ENCODE data around the gene TPT1.

The TPT1 gene

GRCh38 chr13:45333977-45334922, 6.7 kb downstream of the TPT1 start:
- DNase-seq (ENCODE audit: low read depth) = no peak

DNA sequence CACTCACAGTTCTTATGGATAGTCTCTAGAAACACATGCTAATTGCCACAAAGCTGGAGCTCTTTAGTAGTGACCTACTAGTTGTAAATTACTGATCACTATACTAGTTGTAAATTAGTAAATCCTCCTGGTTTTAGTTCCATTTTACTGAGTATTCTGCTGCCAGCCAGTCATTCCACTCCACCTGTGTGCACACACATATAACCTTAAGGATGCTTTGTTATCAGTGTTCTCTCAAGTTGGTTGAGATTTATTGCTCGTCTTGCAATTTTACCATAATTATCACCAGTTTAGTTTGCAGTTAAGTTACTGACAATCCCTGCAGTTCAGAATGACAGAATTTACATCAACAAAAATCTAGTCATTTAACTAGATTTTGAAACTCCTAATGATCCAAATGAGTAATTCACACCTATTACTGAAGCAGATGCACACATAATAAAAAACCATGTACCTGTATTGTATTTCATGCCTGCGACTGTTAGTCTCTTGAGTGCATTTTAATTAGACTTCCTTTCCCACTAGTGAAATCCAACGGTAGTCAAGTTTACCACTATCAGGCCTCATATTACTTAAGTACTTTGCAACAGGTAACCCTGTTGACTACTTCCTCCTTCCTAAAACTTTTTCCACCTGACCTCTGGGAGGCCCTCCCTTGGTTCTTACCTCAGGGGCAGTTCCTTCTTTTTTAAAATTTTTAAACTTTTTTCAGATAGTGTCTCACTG, 7.6 kb downstream of the TPT1 start:
- DNase-seq (ENCODE audit: low read depth) = no peak

DNA sequence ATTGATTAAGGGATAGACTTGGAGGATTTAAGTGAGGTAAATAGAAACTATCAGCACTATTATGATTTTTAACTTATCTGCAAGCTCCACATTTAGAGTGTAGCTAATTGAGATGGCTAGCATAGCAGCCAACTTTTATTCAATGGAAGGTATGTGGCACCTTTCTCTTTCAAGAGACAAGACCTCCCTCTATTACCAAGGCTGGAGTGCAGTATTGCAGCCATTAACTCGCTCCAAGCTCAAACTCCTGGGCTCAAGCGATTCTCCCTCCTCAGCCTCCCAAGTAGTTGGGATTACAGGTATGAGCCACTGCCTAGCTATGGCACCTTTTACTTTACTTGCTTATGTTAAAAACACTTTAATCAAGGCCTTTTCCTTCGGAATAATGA, 8.2 kb downstream of the TPT1 start:
- DNase-seq (ENCODE audit: low read depth) = no peak

GRCh38 chr13:45332036-45332830, 8.8 kb downstream of the TPT1 start:
- DNase-seq (ENCODE audit: low read depth) = no peak

DNA sequence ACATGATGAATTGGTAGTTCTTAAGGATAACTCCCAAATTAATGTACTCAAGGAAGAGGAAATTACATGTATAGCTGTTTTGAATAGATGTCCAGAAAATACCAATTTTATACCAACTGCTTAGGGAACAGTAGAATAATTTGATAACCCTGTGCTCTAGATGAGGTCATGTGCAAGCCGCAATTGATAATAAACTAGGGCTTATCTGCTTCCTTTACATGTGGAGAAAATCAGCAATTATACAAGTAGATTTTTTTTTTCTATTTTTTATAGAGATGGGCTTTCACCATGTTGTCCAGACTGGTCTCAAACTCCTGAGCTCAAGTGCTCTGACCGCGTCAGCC, 9.3 kb downstream of the TPT1 start:
- DNase-seq (ENCODE audit: low read depth) = no peak

DNA sequence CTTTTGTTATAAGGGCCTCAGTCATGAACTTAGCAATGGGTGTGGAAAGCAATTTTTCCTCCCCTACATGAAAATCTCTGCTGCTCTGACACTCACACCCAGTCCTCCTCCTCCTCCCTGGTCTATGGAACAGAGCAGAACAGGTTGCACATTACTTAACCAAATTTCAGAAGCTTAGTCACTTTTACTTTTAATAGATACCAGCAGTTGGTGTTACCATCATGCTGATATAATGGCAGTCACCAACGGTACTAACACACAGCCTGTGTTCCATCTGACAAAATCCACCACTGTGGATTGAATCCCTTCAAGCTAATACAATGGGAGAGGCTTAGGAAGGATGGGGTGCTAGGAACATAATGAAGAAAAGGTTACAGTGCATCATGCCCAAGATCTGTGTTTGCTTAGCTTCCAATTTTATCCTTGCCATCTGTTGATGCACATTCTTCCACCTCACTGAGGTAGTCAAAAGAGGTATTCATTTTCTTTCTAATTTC, 9.8 kb downstream of the TPT1 start:
- no peak for DNase-seq (ENCODE audit: low read depth)

DNA sequence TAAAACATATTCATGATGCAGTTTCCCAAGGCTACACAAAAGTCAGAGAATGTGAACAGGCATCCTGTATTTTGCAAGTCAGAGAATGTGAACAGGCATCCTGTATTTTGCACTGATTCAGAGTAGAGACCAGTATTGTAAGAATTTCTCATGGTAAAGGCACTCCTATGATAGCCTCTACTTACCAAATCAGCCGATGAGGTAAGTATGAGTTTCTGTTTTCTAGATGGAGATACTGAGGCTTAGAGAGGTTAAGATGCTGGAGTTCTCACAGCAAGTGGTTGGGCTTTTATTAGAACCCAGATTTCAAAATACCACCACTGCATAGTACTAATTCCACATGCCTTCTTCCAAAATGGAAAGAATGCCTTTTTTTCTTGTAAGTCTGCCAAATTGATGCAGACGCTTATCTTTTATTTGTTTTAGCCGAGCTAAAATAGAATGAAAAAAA, 12.3 kb downstream of the TPT1 start:
- no peak for DNase-seq (ENCODE audit: low read depth)

GRCh38 chr13:45327253-45327955, 13.6 kb downstream of the TPT1 start:
- DNase-seq (ENCODE audit: low read depth) = no peak

GRCh38 chr13:45325806-45326205, 15.2 kb downstream of the TPT1 start:
- no peak for DNase-seq (ENCODE audit: low read depth)

GRCh38 chr13:45320876-45321629, 19.9 kb downstream of the TPT1 start:
- no peak for DNase-seq (ENCODE audit: low read depth)

DNA sequence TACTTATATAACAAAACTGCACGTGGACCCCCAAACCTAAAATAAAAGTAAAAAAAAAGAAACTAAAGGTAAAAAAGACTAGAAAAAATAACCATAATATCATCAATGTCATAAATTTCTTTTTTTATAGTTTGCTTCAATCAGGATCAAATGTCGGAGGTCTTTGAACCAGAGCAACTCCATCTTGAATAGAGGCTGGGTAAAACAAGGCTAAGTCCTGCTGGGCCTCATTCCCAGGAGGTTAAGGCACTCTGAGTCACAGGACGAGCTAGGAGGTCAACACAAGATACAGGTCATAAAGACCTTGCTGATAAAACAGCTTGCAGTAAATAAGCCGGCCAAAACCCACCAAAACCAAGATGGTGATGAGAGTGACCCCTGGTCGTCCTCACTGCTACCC, 24.0 kb downstream of the TPT1 start:
- DNase-seq (ENCODE audit: low read depth) = no peak

- no peak for DNase-seq (ENCODE audit: low read depth)
These were observed 24.6 kb downstream of the TPT1 start for GRCh38 chr13:45316338-45316737.

GRCh38 chr13:45315520-45316167, 25.3 kb downstream of the TPT1 start:
- DNase-seq (ENCODE audit: low read depth) = no peak

DNA sequence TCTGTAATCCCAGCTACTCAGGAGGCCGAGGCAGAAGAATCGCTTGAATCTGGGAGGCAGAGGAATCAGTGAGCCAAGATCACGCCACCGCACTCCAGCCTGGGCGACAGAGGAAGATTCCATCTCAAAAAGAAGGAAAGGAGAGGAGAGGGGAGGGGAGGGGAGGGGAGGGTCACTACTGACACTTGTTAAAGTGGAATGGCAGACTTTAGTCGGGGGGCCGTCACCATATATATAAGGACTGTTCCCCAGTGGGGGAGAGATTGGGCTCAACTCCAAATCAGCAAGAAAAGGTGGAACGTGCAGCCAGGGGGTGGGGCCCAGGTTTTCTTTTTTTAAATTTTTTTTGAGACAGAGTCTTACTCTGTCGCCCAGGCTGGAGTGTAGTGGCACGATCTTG, 26.2 kb downstream of the TPT1 start:
- no peak for DNase-seq (ENCODE audit: low read depth)

GRCh38 chr13:45310341-45311131, 30.4 kb downstream of the TPT1 start:
- DNase-seq (ENCODE audit: low read depth) = no peak

DNA sequence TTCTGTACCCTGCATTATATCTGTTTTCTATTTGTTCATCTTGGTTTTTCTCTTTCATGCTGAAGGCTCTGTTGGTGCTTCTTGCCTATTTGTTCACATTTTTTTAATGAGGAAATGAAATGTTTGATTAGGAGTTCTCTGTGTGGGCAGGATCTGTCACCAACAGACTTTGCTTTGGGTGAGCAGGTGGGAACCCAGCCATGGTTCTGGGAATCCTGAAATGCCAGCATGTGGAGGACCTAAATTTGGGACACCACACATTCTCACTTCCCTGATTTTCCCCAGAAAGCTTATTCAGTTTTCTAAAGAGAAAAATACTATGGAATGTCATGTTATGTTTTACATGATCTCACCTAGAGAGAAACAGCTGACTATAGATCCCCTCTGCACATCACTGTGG, 34.0 kb downstream of the TPT1 start:
- DNase-seq (ENCODE audit: low read depth) = no peak

GRCh38 chr13:45305079-45305478, 35.9 kb downstream of the TPT1 start:
- no peak for DNase-seq (ENCODE audit: low read depth)

DNA sequence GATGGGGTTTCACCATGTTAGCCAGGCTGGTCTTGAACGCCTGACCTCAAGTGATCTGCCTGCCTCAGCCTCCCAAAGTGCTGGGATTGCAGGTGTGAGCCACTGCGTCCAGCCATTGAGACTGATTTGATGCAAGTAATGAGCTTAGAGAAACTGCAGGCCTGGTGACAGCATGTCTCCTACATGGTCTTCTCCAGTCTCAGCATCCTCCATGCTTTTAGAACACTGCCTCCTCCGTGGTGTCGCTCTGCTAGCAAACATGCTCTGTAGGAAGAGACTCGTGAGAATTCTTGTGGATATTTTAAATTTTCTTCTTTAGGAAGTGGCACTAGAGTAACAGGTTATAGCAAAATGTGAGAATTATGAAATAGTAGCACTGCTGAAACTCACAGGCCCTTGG, 37.1 kb downstream of the TPT1 start:
- DNase-seq (ENCODE audit: low read depth) = no peak

DNA sequence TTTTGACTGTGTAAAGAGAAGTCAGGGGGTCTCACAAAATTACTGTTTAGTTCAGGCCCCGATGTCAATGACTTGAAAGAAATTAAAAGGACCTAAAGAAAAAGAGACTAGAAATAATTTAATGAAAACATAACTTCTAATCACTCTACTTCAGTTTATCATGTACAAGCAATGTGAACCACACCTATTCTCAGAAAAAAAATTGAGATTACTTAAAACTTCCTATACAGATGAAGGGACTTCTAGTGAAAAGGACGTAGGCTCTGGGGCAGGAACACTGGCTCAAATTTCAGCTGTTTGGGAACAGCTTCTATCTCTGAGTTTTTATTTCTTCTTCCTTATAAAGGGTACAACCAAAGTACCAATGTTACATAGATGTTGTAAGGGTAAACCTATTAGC, 38.0 kb downstream of the TPT1 start:
- no peak for DNase-seq (ENCODE audit: low read depth)

DNA sequence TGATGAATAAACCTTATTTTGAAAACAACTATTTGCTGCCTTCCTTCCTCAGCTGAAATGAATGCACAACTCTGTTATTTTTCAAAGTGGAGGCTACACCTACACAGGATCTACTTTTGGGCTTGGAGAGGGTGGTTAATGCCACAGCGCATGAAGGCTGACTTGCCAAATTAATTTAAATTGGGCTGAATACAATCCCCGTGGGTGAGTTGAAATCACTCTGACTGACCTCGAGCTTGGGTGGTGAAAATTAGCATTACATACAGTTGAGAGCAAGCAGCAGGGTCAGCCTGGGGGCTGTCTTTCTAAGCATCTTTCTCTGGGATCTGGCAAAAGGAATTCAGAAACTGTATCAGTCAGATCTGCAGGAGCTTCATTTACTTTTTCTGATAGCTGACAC, 38.5 kb downstream of the TPT1 start:
- DNase-seq (ENCODE audit: low read depth) = no peak
